ENCODE data around the gene KCTD10. TPM values are rescaled to one million over a fixed set of nuclear protein-coding genes. Genes with fewer than 3 reads are reported as not detected.
"Not testable (repeated sequence)": the region's sequence is repeated elsewhere in the genome, so short reads cannot be mapped to it uniquely, and the experiment has no call there.

KCTD10 gene
- total RNA-seq, 2 donors from 2014 or later = 53.5 to 56.9 TPM

GRCh38 chr12:109482894-109483293 lies 5.8 kb upstream of the KCTD10 start:
- no peak overlapping the region for H3K27ac Mint-ChIP-seq
- ATAC-seq = no peak
- H3K36me3 Mint-ChIP-seq = peaks cover 4 to 5% of the 10 kb centered on the region in 2 donors
- no peaks in the 10 kb centered on the region for H3K9me3 Mint-ChIP-seq
- no peak for DNase-seq (ENCODE audit: low spot score in 2 of 2)

- DNase-seq (ENCODE audit: low spot score in 2 of 2) = no peak
- Mint-ChIP-seq H3K36me3 (peaks cover 5 to 8% of the 10 kb centered on the region in 2 donors), H3K27ac (no peak overlapping the region), H3K9me3 (no peaks in the 10 kb centered on the region)
- ATAC-seq = no peak
Observed at GRCh38 chr12:109482491-109482890, 5.4 kb upstream of the KCTD10 start.

GRCh38 chr12:109481863-109482262 lies 4.8 kb upstream of the KCTD10 start:
- Mint-ChIP-seq H3K27ac (no peak overlapping the region), H3K36me3 (peaks cover 10 to 13% of the 10 kb centered on the region in 2 donors), H3K9me3 (no peaks in the 10 kb centered on the region)
- DNase-seq (ENCODE audit: low spot score in 2 of 2) (no peak), ATAC-seq (no peak)

- DNase-seq (ENCODE audit: low spot score in 2 of 2) = no peak
- Mint-ChIP-seq H3K27ac (no peak overlapping the region), H3K9me3 (no peaks in the 10 kb centered on the region)
Observed at GRCh38 chr12:109480356-109480755, 3.3 kb upstream of the KCTD10 start.

GRCh38 chr12:109479761-109480160 lies 2.7 kb upstream of the KCTD10 start:
- DNase-seq (ENCODE audit: low spot score in 2 of 2) (no peak), ATAC-seq (no peak)
- Mint-ChIP-seq H3K9me3 (no peaks in the 10 kb centered on the region), H3K36me3 (peaks cover 16 to 18% of the 10 kb centered on the region in 2 donors), H3K27ac (no peak overlapping the region)

More at GRCh38 chr12:109480356-109480755, 3.3 kb upstream of the KCTD10 start:
- ATAC-seq = no peak
- peaks cover 16 to 18% of the 10 kb centered on the region in 2 donors for H3K36me3 Mint-ChIP-seq

GRCh38 chr12:109477963-109478315 lies 839 bp upstream of the KCTD10 start:
- DNase-seq (ENCODE audit: low spot score in 2 of 2) (no peak), ATAC-seq (no peak)
- peaks cover 11 to 18% of the 10 kb centered on the region in 2 donors for H3K36me3 Mint-ChIP-seq
- H3K9me3 Mint-ChIP-seq = no peaks in the 10 kb centered on the region
- peak overlapping the region; percentile 98 for H3K27ac Mint-ChIP-seq

GRCh38 chr12:109476807-109477184 lies 304 bp downstream of the KCTD10 start:
- ATAC-seq = peak in 1 of 2 donors; percentile 23

GRCh38 chr12:109475993-109476806 lies 900 bp downstream of the KCTD10 start:
- Mint-ChIP-seq H3K27ac (peak overlapping the region; percentile 98), H3K9me3 (no peaks in the 10 kb centered on the region), H3K36me3 (peaks cover 11 to 18% of the 10 kb centered on the region in 2 donors)
- no peak for ATAC-seq
- DNase-seq (ENCODE audit: low spot score in 2 of 2) = no peak

More at GRCh38 chr12:109476807-109477184, 304 bp downstream of the KCTD10 start:
- Mint-ChIP-seq H3K27ac (peak overlapping the region; percentile 98), H3K36me3 (peaks cover 11 to 18% of the 10 kb centered on the region in 2 donors), H3K9me3 (no peaks in the 10 kb centered on the region)
- no peak for DNase-seq (ENCODE audit: low spot score in 2 of 2)

- Mint-ChIP-seq H3K27ac (no peak overlapping the region), H3K9me3 (no peaks in the 10 kb centered on the region), H3K36me3 (peaks cover 11 to 18% of the 10 kb centered on the region in 2 donors)
- no peak for DNase-seq (ENCODE audit: low spot score in 2 of 2)
- ATAC-seq = no peak
Observed at GRCh38 chr12:109475121-109475520, 2.0 kb downstream of the KCTD10 start.

- not testable (repeated sequence) for H3K9me3 Mint-ChIP-seq; H3K27ac Mint-ChIP-seq; DNase-seq (ENCODE audit: low spot score in 2 of 2); ATAC-seq
- peaks cover 15 to 18% of the 10 kb centered on the region in 2 donors for H3K36me3 Mint-ChIP-seq
Observed at GRCh38 chr12:109473526-109474270, 3.4 kb downstream of the KCTD10 start.

- H3K36me3 Mint-ChIP-seq = peaks cover 15 to 16% of the 10 kb centered on the region in 2 donors
- no peaks in the 10 kb centered on the region for H3K9me3 Mint-ChIP-seq
- DNase-seq (ENCODE audit: low spot score in 2 of 2) (no peak), ATAC-seq (no peak)
- peak overlapping the region in 1 of 2 donors; percentile 72 for H3K27ac Mint-ChIP-seq
Observed at GRCh38 chr12:109473006-109473405, 4.1 kb downstream of the KCTD10 start.

GRCh38 chr12:109469517-109469916 lies 7.6 kb downstream of the KCTD10 start:
- ATAC-seq (no peak), DNase-seq (ENCODE audit: low spot score in 2 of 2) (no peak)
- peak overlapping the region in 1 of 2 donors; percentile 78 for H3K27ac Mint-ChIP-seq
- H3K9me3 Mint-ChIP-seq = no peaks in the 10 kb centered on the region
- H3K36me3 Mint-ChIP-seq = peaks cover 0 to 6% of the 10 kb centered on the region in 2 donors

GRCh38 chr12:109467978-109468676 lies 9.0 kb downstream of the KCTD10 start:
- DNase-seq (ENCODE audit: low spot score in 2 of 2) (no peak), ATAC-seq (no peak)
- Mint-ChIP-seq H3K36me3 (peaks cover 0 to 12% of the 10 kb centered on the region in 2 donors), H3K27ac (no peak overlapping the region), H3K9me3 (no peaks in the 10 kb centered on the region)

GRCh38 chr12:109466821-109467220 lies 10.3 kb downstream of the KCTD10 start:
- Mint-ChIP-seq H3K9me3 (no peaks in the 10 kb centered on the region), H3K27ac (no peak overlapping the region), H3K36me3 (peaks cover 0 to 12% of the 10 kb centered on the region in 2 donors)
- ATAC-seq (no peak), DNase-seq (ENCODE audit: low spot score in 2 of 2) (no peak)

GRCh38 chr12:109466305-109466704 lies 10.8 kb downstream of the KCTD10 start:
- Mint-ChIP-seq H3K36me3 (peaks cover 0 to 12% of the 10 kb centered on the region in 2 donors), H3K27ac (no peak overlapping the region), H3K9me3 (no peaks in the 10 kb centered on the region)
- DNase-seq (ENCODE audit: low spot score in 2 of 2) (no peak), ATAC-seq (no peak)

GRCh38 chr12:109464642-109465351 lies 12.3 kb downstream of the KCTD10 start:
- Mint-ChIP-seq H3K27ac (no peak overlapping the region), H3K36me3 (peaks cover 0 to 12% of the 10 kb centered on the region in 2 donors), H3K9me3 (no peaks in the 10 kb centered on the region)
- no peak for DNase-seq (ENCODE audit: low spot score in 2 of 2)
- ATAC-seq = no peak
